HepG2 (cell line): ENCODE measurements around the gene S100A13. TPM values are rescaled to one million over a fixed set of nuclear protein-coding genes. Genes with fewer than 3 reads are reported as not detected.

Experiments used
- ATAC-seq: fragments of 200-7000 bp; cut with Tn5 transposase; 3 replicates; pipeline ENCODE4 v1.9.1; 2020; ENCODE audit warnings: mild to moderate bottlenecking, moderate library complexity
- BruUV-seq: library from RNA; stranded (reverse); fragments of 400-500 nt; replicated peaks from 2 replicates; lab custom pipeline; 2021; lab: Mats Ljungman, UMichigan
- CTCF ChIA-PET: fragments of 300-600 bp; formaldehyde crosslinking; extraction: SDS; loops from one replicate; lab custom pipeline; 2021; ENCODE audit warnings: low total read pairs, inconsistent platforms, low intra/inter-chr PET ratio; lab: Yijun Ruan, JAX
- POLR2A ChIA-PET: fragments of 350-600 bp; sonication (Branson Sonifier 250); formaldehyde crosslinking; loops from one replicate; lab custom pipeline; 2020; ENCODE audit warnings: antibody characterized with exemption, inconsistent platforms; lab: Yijun Ruan, JAX
- DNase-seq: peaks from one replicate; pipeline ENCODE4 v3.0.0-alpha.2; 2015; ENCODE audit warnings: low spot score
- FAIRE-seq: peaks from 3 replicates; lab custom pipeline; 2011; peaks lifted over from hg19 to GRCh38; lab: Jason Lieb, UNC
- H2AFZ ChIP-seq: one replicate; pipeline ENCODE4 v1.6.1; 2011; ENCODE audit warnings: low read length, inconsistent platforms
- H3K27ac ChIP-seq: fragments of 300-600 bp; 3 replicates; pipeline ENCODE4 v1.8.0; 2011; ENCODE audit warnings: mixed run types, mild to moderate bottlenecking, mixed read lengths, low read length, inconsistent platforms; ENCODE audit not compliant: insufficient read depth; ENCODE audit errors: extremely low read length
- H3K27me3 ChIP-seq, 2 experiments: fragments of 200-600 bp in 1 of 2; 2 replicates in 1 of 2; 3 replicates in 1 of 2; pipeline versions ENCODE4 v1.6.0 to v1.8.0; 2011; ENCODE audit warnings: low read length in 2 of 2, mild to moderate bottlenecking in 2 of 2, moderate library complexity in 2 of 2, inconsistent platforms in 1 of 2; ENCODE audit not compliant: insufficient read depth in 2 of 2, control insufficient read depth in 1 of 2
- H3K36me3 ChIP-seq, 2 experiments: fragments of 200-600 bp in 1 of 2; replicated peaks in 1 of 2; 2 replicates in 1 of 2; 3 replicates in 1 of 2; pipeline versions ENCODE4 v1.5.1 to v1.8.0; 2011; ENCODE audit warnings: low read length in 2 of 2, inconsistent platforms in 1 of 2; ENCODE audit not compliant: insufficient read depth in 2 of 2, control insufficient read depth in 1 of 2
- H3K4me1 ChIP-seq: 2 replicates; pipeline ENCODE4 v1.5.1; 2012; ENCODE audit warnings: low read length, inconsistent platforms; ENCODE audit not compliant: insufficient read depth
- H3K4me2 ChIP-seq: 2 replicates; pipeline ENCODE4 v1.6.0; 2011; ENCODE audit warnings: low read depth, low read length, inconsistent platforms
- H3K4me3 ChIP-seq, 3 experiments: fragments of 200-600 bp in 1 of 3; sonication (generic), shearing (Covaris generic) in 1 of 3; replicated peaks in 1 of 3; 2 replicates each; pipeline ENCODE4 v1.5.1; 2011 to 2016; ENCODE audit warnings: low read length in 3 of 3, inconsistent platforms in 2 of 3, low read depth in 2 of 3, mild to moderate bottlenecking in 2 of 3, control low read depth in 1 of 3, mixed read lengths in 1 of 3; ENCODE audit not compliant: insufficient read depth in 1 of 3
- H3K79me2 ChIP-seq: one replicate; pipeline ENCODE4 v1.6.1; 2011; ENCODE audit warnings: low read length, inconsistent platforms; ENCODE audit not compliant: insufficient read depth
- H3K9ac ChIP-seq: 2 replicates; pipeline ENCODE4 v1.6.0; 2011; ENCODE audit warnings: mild to moderate bottlenecking, low read depth, low read length, inconsistent platforms; ENCODE audit not compliant: insufficient read depth
- H3K9me3 ChIP-seq: 2 replicates; pipeline ENCODE4 v1.5.1; 2012; ENCODE audit warnings: mild to moderate bottlenecking, low read length
- H4K20me1 ChIP-seq: 2 replicates; pipeline ENCODE4 v1.6.0; 2011; ENCODE audit warnings: inconsistent platforms, mild to moderate bottlenecking, low read length, moderate library complexity; ENCODE audit not compliant: insufficient read depth
- EP300 ChIP-seq, 3 experiments: sonication (generic) in 1 of 3; formaldehyde crosslinking in 1 of 3; IDR thresholded peaks; 2 replicates each; pipeline versions ENCODE4 v1.5.1 to v1.6.1; 2011 to 2020; ENCODE audit warnings: low read depth in 2 of 3, low read length in 2 of 3, borderline replicate concordance in 1 of 3, improper control_type of control experiment in 1 of 3, mild to moderate bottlenecking in 1 of 3, missing genetic modification reagents in 1 of 3, moderate library complexity in 1 of 3
- HNF4G ChIP-seq, 2 experiments: sonication (generic) in 1 of 2; formaldehyde crosslinking in 1 of 2; IDR thresholded peaks; 2 replicates each; pipeline versions ENCODE4 v1.4.0 to v1.6.1; 2011 to 2020; ENCODE audit warnings: borderline replicate concordance in 2 of 2, low read depth in 2 of 2, mild to moderate bottlenecking in 2 of 2, low read length in 1 of 2, missing genetic modification reagents in 1 of 2, moderate library complexity in 1 of 2
- ISX ChIP-seq: sonication (generic); formaldehyde crosslinking; conservative IDR thresholded peaks from 2 replicates; pipeline ENCODE4 v1.5.0; 2020; ENCODE audit warnings: missing genetic modification reagents
- KLF12 ChIP-seq: sonication (generic); formaldehyde crosslinking; IDR thresholded peaks from 2 replicates; pipeline ENCODE4 v1.4.0; 2020; ENCODE audit warnings: missing genetic modification reagents, borderline replicate concordance
- NR2F1 ChIP-seq, 2 experiments: fragments of 450-650 bp in 1 of 2; formaldehyde crosslinking in 1 of 2; IDR thresholded peaks; 2 replicates each; pipeline versions ENCODE4 v1.5.0 to v1.6.1; 2016 to 2020; ENCODE audit warnings: mild to moderate bottlenecking in 1 of 2, missing compliant biosample characterization in 1 of 2, missing genetic modification reagents in 1 of 2, moderate library complexity in 1 of 2
- PAF1 ChIP-seq: IDR thresholded peaks from 2 replicates; pipeline ENCODE4 v1.6.1; 2016; ENCODE audit warnings: missing genetic modification reagents, missing compliant biosample characterization
- SP4 ChIP-seq: sonication (generic); formaldehyde crosslinking; IDR thresholded peaks from 2 replicates; pipeline ENCODE4 v1.8.1; 2023; ENCODE audit warnings: mild to moderate bottlenecking, missing genetic modification reagents
- SRY ChIP-seq: sonication (generic); formaldehyde crosslinking; IDR thresholded peaks from 2 replicates; pipeline ENCODE4 v1.8.0; 2022; ENCODE audit warnings: mild to moderate bottlenecking, missing genetic modification reagents
- ZFP37 ChIP-seq: sonication (generic); formaldehyde crosslinking; IDR thresholded peaks from 2 replicates; pipeline ENCODE4 v1.4.0; 2020; ENCODE audit warnings: missing genetic modification reagents, borderline replicate concordance
- ZNF550 ChIP-seq: sonication (generic); formaldehyde crosslinking; IDR thresholded peaks from 2 replicates; pipeline ENCODE4 v1.4.0; 2020; ENCODE audit warnings: mild to moderate bottlenecking, missing genetic modification reagents, borderline replicate concordance
- ZNF773 ChIP-seq: sonication (generic); formaldehyde crosslinking; IDR thresholded peaks from 2 replicates; pipeline ENCODE4 v1.4.0; 2020; ENCODE audit warnings: missing genetic modification reagents, borderline replicate concordance
- WGBS: methylation state at CpG from one replicate; pipeline ENCODE4 v1.1.6; 2017; ENCODE audit warnings: low lambda C conversion rate; 5-methylcytosine and 5-hydroxymethylcytosine counted together
- in situ Hi-C: cut with HindIII; loops from 2 replicates; pipeline ENCODE4 v1.10.0; 2017; ENCODE audit warnings: low pct_unique_long_range_greater_than_20kb; ENCODE audit not compliant: extremely low pct_ligation_motif_present
- intact Hi-C: fragments of 100-400 bp; cut with micrococcal nuclease; formaldehyde crosslinking; loops from one replicate; pipeline ENCODE4 v1.10.0; 2022; ENCODE audit not compliant: unreplicated experiment
- polyA plus RNA-seq, 8 experiments: library from polyadenylated mRNA; depleted of rRNA in 3 of 8; stranded (reverse) in 7 of 8; unstranded in 1 of 8; fragments of >200 nt; fragmentation: Illumina TruSeq in 4 of 8; extraction: Trizol in 4 of 8; gene quantifications; 2 replicates each; pipeline versions ENCODE4 v1.2.1 to v1.2.3, GENCODE V29; 2011 to 2016; ENCODE audit warnings: low read depth in 4 of 8, missing spikeins in 1 of 8, mixed read lengths in 1 of 8; ENCODE audit not compliant: insufficient read depth in 1 of 8
- total RNA-seq, 5 experiments: library from RNA; depleted of rRNA; stranded (reverse); fragments of >200 nt; fragmentation: Illumina TruSeq; extraction: Trizol; gene quantifications; 2 replicates each; pipeline ENCODE4 v1.2.3, GENCODE V29; 2016; ENCODE audit warnings: low read depth in 1 of 5
- TF ChIP-seq, protein P1 (sequence below): sonication (generic); formaldehyde crosslinking; conservative IDR thresholded peaks from 2 replicates; pipeline ENCODE4 v1.8.1; 2023; ENCODE audit warnings: missing genetic modification reagents
- TF ChIP-seq, protein P2 (sequence below): sonication (generic); formaldehyde crosslinking; conservative IDR thresholded peaks from 2 replicates; pipeline ENCODE4 v1.5.0; 2020; ENCODE audit warnings: missing genetic modification reagents
- TF ChIP-seq, protein P3 (sequence below): sonication (generic); formaldehyde crosslinking; IDR thresholded peaks from 2 replicates; pipeline ENCODE4 v1.5.0; 2020; ENCODE audit warnings: missing genetic modification reagents
- TF ChIP-seq, protein P4 (sequence below): sonication (generic); formaldehyde crosslinking; IDR thresholded peaks from 2 replicates; pipeline ENCODE4 v1.4.0; 2020; ENCODE audit warnings: missing genetic modification reagents, mild to moderate bottlenecking, borderline replicate concordance
- TF ChIP-seq, protein P5 (sequence below): sonication (generic); formaldehyde crosslinking; IDR thresholded peaks from 2 replicates; pipeline ENCODE4 v1.8.1; 2023; ENCODE audit warnings: mild to moderate bottlenecking, moderate library complexity, missing genetic modification reagents

The S100A13 gene
- total and polyA plus RNA-seq, 2 of the 13 experiments (the other 11 are each of a cell fraction or from before 2014, with no cell fraction given) = 89.5 to 172 TPM

- no TSS peak for BruUV-seq
- ATAC-seq (no peak), DNase-seq (no peak), FAIRE-seq (no peak)
- intact Hi-C loops = no loop called here
- H3K9me3 ChIP-seq = no peaks in the 10 kb centered on the region
- no peaks in the 10 kb centered on the region for H3K27me3 ChIP-seq
- H3K9ac ChIP-seq = no peak overlapping the region
- no peak overlapping the region for H2AFZ ChIP-seq
- H3K79me2 ChIP-seq = peaks cover 36% of the 10 kb centered on the region
- in situ Hi-C loops = no loop called here
- TF ChIP-seq, protein P1, sequence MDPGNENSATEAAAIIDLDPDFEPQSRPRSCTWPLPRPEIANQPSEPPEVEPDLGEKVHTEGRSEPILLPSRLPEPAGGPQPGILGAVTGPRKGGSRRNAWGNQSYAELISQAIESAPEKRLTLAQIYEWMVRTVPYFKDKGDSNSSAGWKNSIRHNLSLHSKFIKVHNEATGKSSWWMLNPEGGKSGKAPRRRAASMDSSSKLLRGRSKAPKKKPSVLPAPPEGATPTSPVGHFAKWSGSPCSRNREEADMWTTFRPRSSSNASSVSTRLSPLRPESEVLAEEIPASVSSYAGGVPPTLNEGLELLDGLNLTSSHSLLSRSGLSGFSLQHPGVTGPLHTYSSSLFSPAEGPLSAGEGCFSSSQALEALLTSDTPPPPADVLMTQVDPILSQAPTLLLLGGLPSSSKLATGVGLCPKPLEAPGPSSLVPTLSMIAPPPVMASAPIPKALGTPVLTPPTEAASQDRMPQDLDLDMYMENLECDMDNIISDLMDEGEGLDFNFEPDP = no peak
- TF ChIP-seq, protein P2, sequence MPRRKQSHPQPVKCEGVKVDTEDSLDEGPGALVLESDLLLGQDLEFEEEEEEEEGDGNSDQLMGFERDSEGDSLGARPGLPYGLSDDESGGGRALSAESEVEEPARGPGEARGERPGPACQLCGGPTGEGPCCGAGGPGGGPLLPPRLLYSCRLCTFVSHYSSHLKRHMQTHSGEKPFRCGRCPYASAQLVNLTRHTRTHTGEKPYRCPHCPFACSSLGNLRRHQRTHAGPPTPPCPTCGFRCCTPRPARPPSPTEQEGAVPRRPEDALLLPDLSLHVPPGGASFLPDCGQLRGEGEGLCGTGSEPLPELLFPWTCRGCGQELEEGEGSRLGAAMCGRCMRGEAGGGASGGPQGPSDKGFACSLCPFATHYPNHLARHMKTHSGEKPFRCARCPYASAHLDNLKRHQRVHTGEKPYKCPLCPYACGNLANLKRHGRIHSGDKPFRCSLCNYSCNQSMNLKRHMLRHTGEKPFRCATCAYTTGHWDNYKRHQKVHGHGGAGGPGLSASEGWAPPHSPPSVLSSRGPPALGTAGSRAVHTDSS (CRISPR knock-in tag) = no peak
- TF ChIP-seq SRY = no peak
- no peak for TF ChIP-seq ZNF773 (CRISPR knock-in tag)
- no peak for TF ChIP-seq PAF1 (CRISPR knock-in tag)
- TF ChIP-seq HNF4G (IDR thresholded peaks at IDR 0.05; ENCODE audit: borderline replicate concordance, low read depth, low read length) = no peak
- TF ChIP-seq HNF4G (CRISPR knock-in tag; IDR thresholded peaks at IDR 0.05; ENCODE audit: borderline replicate concordance, low read depth) = no peak
- TF ChIP-seq, protein P3, sequence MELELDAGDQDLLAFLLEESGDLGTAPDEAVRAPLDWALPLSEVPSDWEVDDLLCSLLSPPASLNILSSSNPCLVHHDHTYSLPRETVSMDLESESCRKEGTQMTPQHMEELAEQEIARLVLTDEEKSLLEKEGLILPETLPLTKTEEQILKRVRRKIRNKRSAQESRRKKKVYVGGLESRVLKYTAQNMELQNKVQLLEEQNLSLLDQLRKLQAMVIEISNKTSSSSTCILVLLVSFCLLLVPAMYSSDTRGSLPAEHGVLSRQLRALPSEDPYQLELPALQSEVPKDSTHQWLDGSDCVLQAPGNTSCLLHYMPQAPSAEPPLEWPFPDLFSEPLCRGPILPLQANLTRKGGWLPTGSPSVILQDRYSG (CRISPR knock-in tag) = no peak
- TF ChIP-seq KLF12 = no peak
- TF ChIP-seq, protein P4, sequence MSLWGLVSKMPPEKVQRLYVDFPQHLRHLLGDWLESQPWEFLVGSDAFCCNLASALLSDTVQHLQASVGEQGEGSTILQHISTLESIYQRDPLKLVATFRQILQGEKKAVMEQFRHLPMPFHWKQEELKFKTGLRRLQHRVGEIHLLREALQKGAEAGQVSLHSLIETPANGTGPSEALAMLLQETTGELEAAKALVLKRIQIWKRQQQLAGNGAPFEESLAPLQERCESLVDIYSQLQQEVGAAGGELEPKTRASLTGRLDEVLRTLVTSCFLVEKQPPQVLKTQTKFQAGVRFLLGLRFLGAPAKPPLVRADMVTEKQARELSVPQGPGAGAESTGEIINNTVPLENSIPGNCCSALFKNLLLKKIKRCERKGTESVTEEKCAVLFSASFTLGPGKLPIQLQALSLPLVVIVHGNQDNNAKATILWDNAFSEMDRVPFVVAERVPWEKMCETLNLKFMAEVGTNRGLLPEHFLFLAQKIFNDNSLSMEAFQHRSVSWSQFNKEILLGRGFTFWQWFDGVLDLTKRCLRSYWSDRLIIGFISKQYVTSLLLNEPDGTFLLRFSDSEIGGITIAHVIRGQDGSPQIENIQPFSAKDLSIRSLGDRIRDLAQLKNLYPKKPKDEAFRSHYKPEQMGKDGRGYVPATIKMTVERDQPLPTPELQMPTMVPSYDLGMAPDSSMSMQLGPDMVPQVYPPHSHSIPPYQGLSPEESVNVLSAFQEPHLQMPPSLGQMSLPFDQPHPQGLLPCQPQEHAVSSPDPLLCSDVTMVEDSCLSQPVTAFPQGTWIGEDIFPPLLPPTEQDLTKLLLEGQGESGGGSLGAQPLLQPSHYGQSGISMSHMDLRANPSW (CRISPR knock-in tag) = no peak
- TF ChIP-seq SP4 (CRISPR knock-in tag) = no peak
- TF ChIP-seq ZFP37 (CRISPR knock-in tag) = no peak
- TF ChIP-seq EP300 (IDR thresholded peaks at IDR 0.05; ENCODE audit: low read depth in 2 of 2, low read length in 2 of 2) = no peak
- no peak for TF ChIP-seq EP300 (CRISPR knock-in tag; IDR thresholded peaks at IDR 0.05; ENCODE audit: borderline replicate concordance)
- TF ChIP-seq, protein P5, sequence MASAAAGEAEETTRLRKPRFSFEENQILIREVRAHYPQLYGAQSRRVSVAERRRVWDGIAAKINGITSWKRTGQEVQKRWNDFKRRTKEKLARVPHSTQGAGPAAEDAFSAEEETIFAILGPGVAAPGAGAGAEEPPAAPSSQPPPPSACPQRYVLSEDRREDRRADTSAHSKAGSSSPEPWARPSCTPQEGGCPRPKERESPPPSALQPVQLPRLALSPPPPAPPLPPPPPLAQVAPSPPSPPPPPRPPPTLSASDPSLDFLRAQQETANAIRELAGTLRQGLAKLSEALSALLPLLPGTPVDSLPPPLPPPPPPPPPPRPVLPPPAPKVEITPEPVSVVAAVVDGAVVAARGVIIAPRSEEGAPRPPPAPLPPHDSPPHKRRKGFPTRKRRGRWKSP (CRISPR knock-in tag) = no peak
- TF ChIP-seq ISX (CRISPR knock-in tag) = no peak
- no peak for TF ChIP-seq ZNF550 (CRISPR knock-in tag)
- no peak for TF ChIP-seq NR2F1 (CRISPR knock-in tag; IDR thresholded peaks at IDR 0.05)
- POLR2A ChIA-PET = interaction anchor here (0.7 to 1.7 kb wide), 5 partner anchors 9 to 60 kb away, joined by 3 to 6 read pairs (median 3); partner anchors contain the start of genes S100A1 and S100A13
- WGBS = 95% methylated on average over 6 of the region's 6 CpGs
- H4K20me1 ChIP-seq = peaks cover 13% of the 10 kb centered on the region
- no peak overlapping the region for H3K4me2 ChIP-seq
- H3K4me3 ChIP-seq = no peak overlapping the region
- H3K36me3 ChIP-seq = peaks cover 20 to 72% of the 10 kb centered on the region in 2 experiments
- CTCF ChIA-PET = no interaction called here
- H3K4me1 ChIP-seq = peaks cover 28% of the 10 kb centered on the region
- H3K27ac ChIP-seq = no peak overlapping the region
These were observed 11.0 kb upstream of the S100A13 start for GRCh38 chr1:153638261-153638660.
